Gastrocnemius medialis (tissue), 4 donors: ENCODE results near the gene ESR1.

Experiments used
- CTCF ChIP-seq, 5 experiments: fragments of 450-650 bp in 3 of 5; fragments of 200-600 bp in 2 of 5; sonication (generic) in 2 of 5; IDR thresholded peaks in 4 of 5; conservative IDR thresholded peaks in 1 of 5; 1 replicate in 4 of 5; 2 replicates in 1 of 5; pipeline ENCODE4 v1.5.1; 2016 to 2019; ENCODE audit warnings: antibody characterized with exemption in 5 of 5, mild to moderate bottlenecking in 3 of 5, moderate library complexity in 3 of 5
- POLR2A ChIP-seq, 2 donors: fragments of 450-650 bp; IDR thresholded peaks; one replicate each; pipeline ENCODE4 v1.6.1; 2017; ENCODE audit warnings: antibody characterized with exemption in 2 of 2, mild to moderate bottlenecking in 2 of 2, moderate library complexity in 2 of 2

- TF ChIP-seq CTCF (IDR thresholded peaks at IDR 0.05 in 4 of 5, conservative IDR thresholded peaks at IDR 0.05 in 1 of 5) (no peak), POLR2A (IDR thresholded peaks at IDR 0.05) (peak in 1 of 2 donors; percentile 53)
Measured at GRCh38 chr6:151807513-151808370, at the start of gene ESR1.
